LNCAP (cell line): ENCODE measurements around the gene CLDN22.

Experiments
- TF ChIP-seq, protein P1 (sequence below): fragments of 450-650 bp; IDR thresholded peaks from 2 replicates; pipeline ENCODE4 v1.5.1; 2017; ENCODE audit warnings: mild to moderate bottlenecking

The CLDN22 gene

DNA sequence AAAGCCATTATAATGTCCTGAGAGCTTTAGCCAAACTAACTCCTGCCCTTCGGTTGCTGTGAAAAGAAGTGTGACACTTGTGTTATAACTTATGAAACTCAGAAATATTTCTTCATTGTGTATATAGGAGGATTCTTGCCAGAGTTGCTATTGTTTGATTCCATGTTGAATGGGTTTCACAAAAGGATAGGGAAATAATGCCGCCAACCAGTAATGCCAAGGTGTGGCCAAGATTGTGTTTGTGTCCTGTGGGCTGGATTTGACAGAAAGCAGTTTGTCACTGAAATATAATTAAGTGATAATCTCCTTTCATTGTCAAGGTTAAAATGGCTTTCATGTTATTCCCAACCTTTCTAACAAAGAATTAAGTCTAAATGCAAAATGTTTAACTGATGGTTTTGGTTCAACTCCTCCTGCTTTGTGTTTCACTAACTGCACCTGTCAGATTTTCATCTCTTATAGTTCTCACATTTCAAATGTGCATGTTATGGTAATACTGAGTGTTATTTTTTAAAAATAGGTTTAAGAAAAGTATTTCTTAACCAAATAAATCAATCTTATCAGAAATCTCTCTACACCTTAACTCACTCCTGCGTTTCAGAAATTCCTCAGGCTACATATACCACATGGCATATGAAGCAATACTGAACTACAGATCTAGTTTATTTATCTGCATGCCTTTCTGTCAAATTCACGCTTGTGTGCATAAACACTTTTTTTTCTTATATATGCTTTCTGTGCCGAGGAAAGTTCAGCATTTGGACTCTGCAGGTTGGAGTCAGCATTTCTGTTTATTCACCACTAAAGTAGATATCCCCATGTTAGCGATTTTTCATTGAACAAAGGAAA lies at the start of gene CLDN22:
CLDN22 (minus strand) TSS at position 66 of the 849 bp plus-strand sequence; CDS start at position 8, 58 bp downstream.
- TF ChIP-seq, protein P1, sequence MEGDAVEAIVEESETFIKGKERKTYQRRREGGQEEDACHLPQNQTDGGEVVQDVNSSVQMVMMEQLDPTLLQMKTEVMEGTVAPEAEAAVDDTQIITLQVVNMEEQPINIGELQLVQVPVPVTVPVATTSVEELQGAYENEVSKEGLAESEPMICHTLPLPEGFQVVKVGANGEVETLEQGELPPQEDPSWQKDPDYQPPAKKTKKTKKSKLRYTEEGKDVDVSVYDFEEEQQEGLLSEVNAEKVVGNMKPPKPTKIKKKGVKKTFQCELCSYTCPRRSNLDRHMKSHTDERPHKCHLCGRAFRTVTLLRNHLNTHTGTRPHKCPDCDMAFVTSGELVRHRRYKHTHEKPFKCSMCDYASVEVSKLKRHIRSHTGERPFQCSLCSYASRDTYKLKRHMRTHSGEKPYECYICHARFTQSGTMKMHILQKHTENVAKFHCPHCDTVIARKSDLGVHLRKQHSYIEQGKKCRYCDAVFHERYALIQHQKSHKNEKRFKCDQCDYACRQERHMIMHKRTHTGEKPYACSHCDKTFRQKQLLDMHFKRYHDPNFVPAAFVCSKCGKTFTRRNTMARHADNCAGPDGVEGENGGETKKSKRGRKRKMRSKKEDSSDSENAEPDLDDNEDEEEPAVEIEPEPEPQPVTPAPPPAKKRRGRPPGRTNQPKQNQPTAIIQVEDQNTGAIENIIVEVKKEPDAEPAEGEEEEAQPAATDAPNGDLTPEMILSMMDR = no peak

DNA sequence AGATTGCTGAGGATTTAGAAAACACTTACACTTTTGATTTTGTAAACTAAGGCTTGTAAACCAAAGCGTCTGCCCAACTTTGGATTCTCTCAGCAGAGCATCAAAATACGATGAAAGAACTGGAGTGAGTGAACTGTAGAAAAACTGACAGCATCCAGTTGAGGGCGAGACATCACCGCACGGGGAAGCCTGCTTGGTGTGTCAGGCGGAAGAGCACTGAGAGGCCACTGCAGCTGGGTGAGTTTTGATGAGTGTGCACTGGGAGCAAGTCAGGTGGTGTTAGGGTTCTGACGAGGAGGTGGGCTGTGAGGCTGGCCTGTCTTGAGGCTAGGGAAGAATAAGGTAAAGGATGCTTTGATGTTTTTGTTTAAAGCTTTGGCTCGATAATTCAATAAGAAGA lies 49.0 kb upstream of the CLDN22 start:
- TF ChIP-seq, protein P1 = no peak

DNA sequence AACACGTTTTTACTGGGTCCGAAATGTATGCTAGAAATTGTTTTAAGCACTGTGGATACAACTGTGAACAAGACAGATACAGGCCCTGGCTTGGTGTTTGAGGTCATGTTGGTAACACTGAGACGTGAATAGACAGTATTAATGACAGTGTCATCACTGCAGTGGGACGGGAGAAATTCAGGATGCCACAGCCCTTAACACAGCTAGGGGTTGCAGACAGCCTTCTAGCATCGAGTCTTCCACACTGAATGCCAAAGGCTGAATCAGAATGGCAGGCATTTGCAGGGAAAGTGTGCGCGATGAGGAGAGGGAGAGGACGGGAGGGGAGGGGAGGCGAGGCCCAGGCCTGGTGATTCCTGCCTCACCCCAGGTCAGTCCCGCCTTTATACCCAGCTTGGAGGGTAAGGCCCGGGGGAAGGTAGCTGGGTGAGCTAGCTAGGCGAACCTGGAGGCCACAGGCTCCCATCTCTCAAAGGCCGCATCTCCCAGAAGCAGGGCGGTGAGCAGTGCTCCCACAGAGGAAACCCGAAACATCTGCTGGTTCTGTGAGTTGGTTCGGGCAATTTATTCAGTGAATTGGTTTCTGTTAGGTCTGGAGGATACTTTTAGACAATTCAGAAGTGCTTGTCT lies 46.2 kb upstream of the CLDN22 start:
- TF ChIP-seq, protein P1 = no peak

DNA sequence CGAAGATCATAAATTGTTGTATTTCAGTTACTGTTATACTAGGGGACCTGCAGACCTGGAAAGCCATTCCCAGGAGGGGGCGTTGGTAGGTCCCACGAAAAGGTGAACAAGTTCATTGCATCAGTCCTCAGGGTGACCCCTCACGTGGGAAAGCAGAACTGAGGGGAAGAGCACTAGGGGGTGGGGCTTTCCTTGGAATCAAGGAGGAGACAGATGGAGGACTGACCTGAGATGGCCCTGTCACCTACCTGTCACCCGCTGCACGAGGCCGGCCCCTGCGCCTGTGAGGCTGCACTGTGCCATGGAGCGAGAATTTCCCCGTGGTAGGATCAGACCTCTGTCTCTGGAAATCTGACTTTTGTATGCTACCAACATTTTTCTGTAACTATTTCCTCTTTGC lies 43.9 kb upstream of the CLDN22 start:
- TF ChIP-seq, protein P1 = no peak

DNA sequence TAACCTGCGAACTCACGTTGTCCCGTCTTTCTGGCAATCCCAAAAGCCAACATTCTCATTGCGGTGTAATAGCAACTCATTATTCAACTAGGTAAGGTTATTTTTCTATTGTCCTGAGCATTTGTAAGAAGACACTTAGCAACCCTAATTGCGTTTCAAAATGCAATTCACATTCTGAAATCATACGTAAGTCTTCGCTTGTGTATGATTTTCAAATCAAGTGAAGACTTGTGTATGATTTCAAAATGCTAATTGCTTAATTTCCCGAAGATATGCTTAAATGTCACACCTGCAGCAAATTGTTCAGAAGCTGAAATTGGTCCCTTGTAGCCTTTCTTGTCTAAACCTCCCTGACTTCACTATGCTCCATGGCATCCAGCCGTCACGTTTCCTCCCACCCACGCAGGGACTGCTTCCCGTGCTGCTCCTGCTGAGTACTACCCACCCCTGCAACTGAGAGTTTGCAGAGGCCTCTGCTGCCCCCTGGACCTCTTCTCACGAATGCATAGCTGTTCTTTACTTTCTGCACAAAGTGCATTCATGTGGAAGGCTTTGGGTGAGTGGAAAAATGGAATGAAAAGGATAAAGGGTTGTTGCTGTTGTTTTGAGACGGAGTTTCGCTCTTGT lies 43.0 kb upstream of the CLDN22 start:
- TF ChIP-seq, protein P1 = no peak

DNA sequence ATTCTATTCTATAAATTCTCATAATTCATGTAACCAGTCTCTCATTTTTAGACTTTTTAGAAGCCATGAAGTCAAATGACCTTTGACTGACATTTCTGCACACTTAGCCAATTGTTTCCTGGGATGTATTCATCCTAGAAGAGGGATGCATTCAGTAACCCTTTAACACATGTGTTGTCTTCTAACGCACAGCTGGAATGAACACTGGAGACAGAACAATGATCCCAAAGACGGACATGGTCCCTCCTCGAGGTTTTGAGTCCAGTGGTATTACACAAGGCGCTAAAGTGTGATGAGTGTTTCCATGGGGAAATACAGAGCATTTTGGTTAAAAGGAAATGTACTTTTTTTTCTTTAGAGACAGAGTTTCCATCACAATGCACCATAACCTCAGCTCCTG lies 42.0 kb upstream of the CLDN22 start:
- TF ChIP-seq, protein P1 = no peak

DNA sequence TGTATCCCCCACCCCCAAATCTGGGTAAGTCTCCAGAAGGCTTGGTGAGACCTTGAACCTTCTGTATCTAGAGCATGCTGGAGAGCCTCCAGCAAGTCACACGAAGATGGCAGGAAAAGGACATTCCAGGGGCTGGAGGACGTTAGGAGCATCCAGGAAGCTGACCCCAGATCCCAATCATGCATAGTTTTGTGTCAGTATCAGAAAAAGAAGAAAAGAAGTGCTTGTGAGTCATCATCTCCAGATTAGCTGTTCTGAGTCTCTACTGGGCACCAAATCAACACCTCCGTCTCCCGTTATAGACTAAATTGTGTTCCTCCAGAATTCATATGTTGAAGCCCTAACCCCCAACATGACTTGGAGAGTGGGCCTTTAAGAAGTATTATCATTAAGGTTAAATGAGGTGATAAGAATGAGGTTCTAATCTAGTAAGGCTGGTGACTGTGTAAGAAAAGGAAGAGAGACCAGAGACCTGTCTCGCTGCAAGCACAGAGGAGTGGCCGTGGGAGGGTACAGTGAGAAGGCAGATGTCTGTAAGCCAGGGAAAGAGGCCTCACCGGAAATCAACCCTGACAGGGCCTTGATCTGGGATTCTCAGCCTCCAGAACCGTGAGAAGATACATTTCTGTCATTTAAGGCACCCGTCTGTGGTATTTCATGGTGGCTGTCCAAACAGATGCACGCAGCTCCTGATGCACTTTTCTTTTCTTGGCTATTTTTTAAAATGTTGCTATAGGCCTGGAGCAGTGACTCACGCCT lies 40.3 kb upstream of the CLDN22 start:
- TF ChIP-seq, protein P1 = no peak
